Neural cell (in vitro differentiated cells): Measurements from ENCODE around the gene PCED1A. TPM values are rescaled to one million over a fixed set of nuclear protein-coding genes. Genes with fewer than 3 reads are reported as not detected.

Source experiments
- H2AFZ ChIP-seq: fragments of 200-600, 300-800 bp; sonication (generic), shearing (Covaris generic); 2 replicates; pipeline ENCODE4 v1.6.0; 2014; ENCODE audit warnings: low read depth, mild to moderate bottlenecking, antibody characterized with exemption, low read length, moderate library complexity
- H3F3A ChIP-seq: fragments of 200-600 bp; shearing (Covaris generic); 2 replicates; pipeline ENCODE4 v1.6.1; 2016; ENCODE audit warnings: mild to moderate bottlenecking, moderate library complexity, mixed read lengths, antibody characterized with exemption, low read length; ENCODE audit not compliant: insufficient read depth, poor library complexity, severe bottlenecking
- H3K27ac ChIP-seq: fragments of 200-600, 300-800 bp; sonication (generic), shearing (Covaris generic); 2 replicates; pipeline ENCODE4 v1.5.1; 2014; ENCODE audit warnings: mild to moderate bottlenecking, low read length, moderate library complexity
- H3K27me3 ChIP-seq: fragments of 300-800, 200-600 bp; sonication (generic), shearing (Covaris generic); 2 replicates; pipeline ENCODE4 v1.6.0; 2014; ENCODE audit warnings: mild to moderate bottlenecking, low read depth, low read length, moderate library complexity; ENCODE audit not compliant: insufficient read depth
- H3K36me3 ChIP-seq: fragments of 300-800, 200-600 bp; sonication (generic), shearing (Covaris generic); 2 replicates; pipeline ENCODE4 v1.5.1; 2014; ENCODE audit warnings: mild to moderate bottlenecking, antibody characterized with exemption, low read length, moderate library complexity; ENCODE audit not compliant: insufficient read depth
- H3K4me2 ChIP-seq: fragments of 300-800, 200-600 bp; sonication (generic), shearing (Covaris generic); 2 replicates; pipeline ENCODE4 v1.6.0; 2014; ENCODE audit warnings: mild to moderate bottlenecking, low read length
- H3K4me3 ChIP-seq: fragments of 300-800, 200-600 bp; sonication (generic), shearing (Covaris generic); 2 replicates; pipeline ENCODE4 v1.5.1; 2014; ENCODE audit warnings: mild to moderate bottlenecking, low read length, moderate library complexity
- H3K79me2 ChIP-seq: fragments of 200-600 bp; shearing (Covaris generic); replicated peaks from 2 replicates; pipeline ENCODE4 v1.6.0; 2014; ENCODE audit warnings: mild to moderate bottlenecking, low read length, moderate library complexity; ENCODE audit not compliant: insufficient read depth
- H3K9ac ChIP-seq: fragments of 300-800, 200-600 bp; sonication (generic), shearing (Covaris generic); 2 replicates; pipeline ENCODE4 v1.6.1; 2016; ENCODE audit warnings: mild to moderate bottlenecking, low read length, mixed read lengths
- H3K9me2 ChIP-seq: fragments of 200-600 bp; shearing (Covaris generic); 2 replicates; pipeline ENCODE4 v1.6.1; 2016; ENCODE audit warnings: mild to moderate bottlenecking, low read length, mixed read lengths; ENCODE audit not compliant: insufficient read depth
- H3K9me3 ChIP-seq: fragments of 200-600, 300-800 bp; sonication (generic), shearing (Covaris generic); 2 replicates; pipeline ENCODE4 v1.6.1; 2016; ENCODE audit warnings: mild to moderate bottlenecking, mixed run types, low read length, moderate library complexity, mixed read lengths
- H4K20me1 ChIP-seq: fragments of 200-600 bp; shearing (Covaris generic); 2 replicates; pipeline ENCODE4 v1.6.1; 2016; ENCODE audit warnings: mild to moderate bottlenecking, mixed run types; ENCODE audit not compliant: insufficient read depth
- CTCF ChIP-seq: fragments of 450-650 bp; IDR thresholded peaks from 2 replicates; pipeline ENCODE4 v1.5.1; 2014; ENCODE audit warnings: antibody characterized with exemption, mild to moderate bottlenecking, moderate library complexity; ENCODE audit not compliant: poor library complexity, severe bottlenecking
- EP300 ChIP-seq: fragments of 450-650 bp; conservative IDR thresholded peaks from 2 replicates; pipeline ENCODE4 v1.6.1; 2014; ENCODE audit warnings: antibody characterized with exemption, mild to moderate bottlenecking, moderate library complexity; ENCODE audit not compliant: poor library complexity, severe bottlenecking
- EZH2 ChIP-seq: fragments of 200-600, 300-800 bp; shearing (Covaris generic), sonication (generic); IDR thresholded peaks from 2 replicates; pipeline ENCODE4 v1.6.1; 2014; ENCODE audit warnings: antibody characterized with exemption, low read length, borderline replicate concordance, mild to moderate bottlenecking; ENCODE audit not compliant: insufficient read depth, poor library complexity, severe bottlenecking
- MXI1 ChIP-seq: fragments of 450-650 bp; conservative IDR thresholded peaks from 2 replicates; pipeline ENCODE4 v1.6.1; 2014; ENCODE audit warnings: antibody characterized with exemption, mild to moderate bottlenecking; ENCODE audit not compliant: poor library complexity, severe bottlenecking
- POLR2AphosphoS5 ChIP-seq: IDR thresholded peaks from 2 replicates; pipeline ENCODE4 v1.6.1; 2012
- RAD21 ChIP-seq: fragments of 450-650 bp; conservative IDR thresholded peaks from 2 replicates; pipeline ENCODE4 v1.6.1; 2014; ENCODE audit warnings: antibody characterized with exemption, mild to moderate bottlenecking, moderate library complexity
- SMC3 ChIP-seq: fragments of 450-650 bp; conservative IDR thresholded peaks from 2 replicates; pipeline ENCODE4 v1.6.1; 2014; ENCODE audit warnings: antibody characterized with exemption, mild to moderate bottlenecking, moderate library complexity; ENCODE audit not compliant: poor library complexity
- TAF1 ChIP-seq: IDR thresholded peaks from 2 replicates; pipeline ENCODE4 v1.6.1; 2012; ENCODE audit warnings: low read depth
- polyA plus RNA-seq: library from polyadenylated mRNA; depleted of rRNA; stranded (reverse); fragments of >200 nt; gene quantifications from 2 replicates; pipeline ENCODE4 v1.2.3, GENCODE V29; 2014
- TF ChIP-seq, protein P1 (sequence below): IDR thresholded peaks from 2 replicates; pipeline ENCODE4 v1.6.1; 2012; ENCODE audit warnings: borderline replicate concordance

Gene PCED1A
- polyA plus RNA-seq, 1 donor from 2014 or later, result 132 TPM

GRCh38 chr20:2816583-2817340 lies 23.7 kb downstream of the PCED1A start:
- H3K27ac ChIP-seq, result no peak overlapping the region
- H3K36me3 ChIP-seq, result no peaks in the 10 kb centered on the region
- H2AFZ ChIP-seq, result no peak overlapping the region
- no peak overlapping the region for H3K4me3 ChIP-seq
- no peak for TF ChIP-seq EP300
- TF ChIP-seq CTCF, result no peak
- no peak for TF ChIP-seq MXI1
- TF ChIP-seq EZH2, result no peak
- TF ChIP-seq TAF1, result no peak
- no peak for TF ChIP-seq RAD21
- TF ChIP-seq, protein P1, sequence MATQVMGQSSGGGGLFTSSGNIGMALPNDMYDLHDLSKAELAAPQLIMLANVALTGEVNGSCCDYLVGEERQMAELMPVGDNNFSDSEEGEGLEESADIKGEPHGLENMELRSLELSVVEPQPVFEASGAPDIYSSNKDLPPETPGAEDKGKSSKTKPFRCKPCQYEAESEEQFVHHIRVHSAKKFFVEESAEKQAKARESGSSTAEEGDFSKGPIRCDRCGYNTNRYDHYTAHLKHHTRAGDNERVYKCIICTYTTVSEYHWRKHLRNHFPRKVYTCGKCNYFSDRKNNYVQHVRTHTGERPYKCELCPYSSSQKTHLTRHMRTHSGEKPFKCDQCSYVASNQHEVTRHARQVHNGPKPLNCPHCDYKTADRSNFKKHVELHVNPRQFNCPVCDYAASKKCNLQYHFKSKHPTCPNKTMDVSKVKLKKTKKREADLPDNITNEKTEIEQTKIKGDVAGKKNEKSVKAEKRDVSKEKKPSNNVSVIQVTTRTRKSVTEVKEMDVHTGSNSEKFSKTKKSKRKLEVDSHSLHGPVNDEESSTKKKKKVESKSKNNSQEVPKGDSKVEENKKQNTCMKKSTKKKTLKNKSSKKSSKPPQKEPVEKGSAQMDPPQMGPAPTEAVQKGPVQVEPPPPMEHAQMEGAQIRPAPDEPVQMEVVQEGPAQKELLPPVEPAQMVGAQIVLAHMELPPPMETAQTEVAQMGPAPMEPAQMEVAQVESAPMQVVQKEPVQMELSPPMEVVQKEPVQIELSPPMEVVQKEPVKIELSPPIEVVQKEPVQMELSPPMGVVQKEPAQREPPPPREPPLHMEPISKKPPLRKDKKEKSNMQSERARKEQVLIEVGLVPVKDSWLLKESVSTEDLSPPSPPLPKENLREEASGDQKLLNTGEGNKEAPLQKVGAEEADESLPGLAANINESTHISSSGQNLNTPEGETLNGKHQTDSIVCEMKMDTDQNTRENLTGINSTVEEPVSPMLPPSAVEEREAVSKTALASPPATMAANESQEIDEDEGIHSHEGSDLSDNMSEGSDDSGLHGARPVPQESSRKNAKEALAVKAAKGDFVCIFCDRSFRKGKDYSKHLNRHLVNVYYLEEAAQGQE, result no peak
- TF ChIP-seq POLR2AphosphoS5, result no peak
- TF ChIP-seq SMC3, result no peak
- H3K9me2 ChIP-seq, result no peaks in the 10 kb centered on the region
- no peak overlapping the region for H3K9ac ChIP-seq
- H3K79me2 ChIP-seq, result no peaks in the 10 kb centered on the region
- no peaks in the 10 kb centered on the region for H3F3A ChIP-seq
- H4K20me1 ChIP-seq, result no peaks in the 10 kb centered on the region
- no peak overlapping the region for H3K4me2 ChIP-seq
- H3K9me3 ChIP-seq, result peaks cover 7% of the 10 kb centered on the region
- H3K27me3 ChIP-seq, result peaks cover 19% of the 10 kb centered on the region

DNA sequence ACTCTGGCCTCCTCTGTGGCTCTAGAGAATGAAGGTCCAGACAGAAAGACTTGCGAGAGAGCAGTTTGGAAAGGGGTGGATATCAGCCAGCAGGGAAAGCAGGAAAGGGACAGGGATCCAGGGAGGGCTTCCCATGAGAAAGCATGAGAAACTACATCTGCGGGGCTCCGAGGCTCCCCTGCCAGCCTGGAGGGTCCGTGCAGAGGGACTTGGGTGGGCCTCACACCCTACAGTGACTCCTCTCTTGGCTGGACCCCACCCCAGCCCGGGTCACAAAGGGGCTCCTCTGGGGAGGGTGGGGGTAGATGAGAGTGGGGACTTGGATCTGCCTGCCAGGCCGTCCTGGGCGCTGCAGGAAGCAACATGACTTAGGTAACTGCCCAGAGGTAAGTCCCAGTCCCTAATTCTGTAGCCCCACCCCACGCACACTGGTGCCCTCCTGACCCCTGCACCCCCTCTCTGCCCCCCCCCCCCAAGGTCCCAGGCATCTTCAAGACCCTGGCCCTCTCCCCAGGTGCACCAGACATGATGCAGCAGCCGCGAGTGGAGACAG lies 24.3 kb downstream of the PCED1A start, which contains the start of gene TMEM239:
Gene TMEM239 (plus strand): TSS at position 335 of the 553 bp plus-strand sequence. CDS start 191 bp downstream, at position 526.
- no peak within 1 kb of the TSS for H3K4me2 ChIP-seq

More for the DNA sequence above, 24.3 kb downstream of the PCED1A start, which contains the start of gene TMEM239:
- Histone ChIP-seq H3K36me3 (no peaks in the 10 kb centered on the region), H4K20me1 (no peaks in the 10 kb centered on the region), H2AFZ (no peak within 1 kb of the TSS), H3K9me2 (no peaks in the 10 kb centered on the region), H3K79me2 (no peaks in the 10 kb centered on the region), H3K9ac (no peak within 1 kb of the TSS), H3K27me3 (peaks cover 13% of the 10 kb centered on the region), H3F3A (no peaks in the 10 kb centered on the region), H3K27ac (no peak within 1 kb of the TSS), H3K9me3 (peaks cover 9% of the 10 kb centered on the region), H3K4me3 (no peak within 1 kb of the TSS)
- TF ChIP-seq EP300, result no peak
- no peak for TF ChIP-seq POLR2AphosphoS5
- TF ChIP-seq TAF1, result no peak
- TF ChIP-seq MXI1, result no peak
- no peak for TF ChIP-seq SMC3
- TF ChIP-seq CTCF, result no peak
- TF ChIP-seq EZH2, result no peak
- TF ChIP-seq, protein P1, result no peak
- no peak for TF ChIP-seq RAD21
